Stimulated activated naive CD8-positive, alpha-beta T cell treated with anti-CD3 and anti-CD28 coated beads, Interleukin-15, amount 100 ng/mL, for 72 hours (primary cell): ENCODE data around the gene SUN5.

Source experiments
- ATAC-seq: fragments of 150-1000 bp; cut with Tn5 transposase; 2 replicates; pipeline ENCODE4 v1.10.0; 2021; ENCODE audit warnings: mild to moderate bottlenecking, moderate library complexity
- DNase-seq, 2 donors: peaks; one replicate each; pipeline ENCODE4 v3.0.0; 2021 to 2022
- H3K27ac Mint-ChIP-seq, 2 donors: one replicate each; pipeline ENCODE4 v1.8.0; 2022; ENCODE audit warnings: mild to moderate bottlenecking in 2 of 2, mixed read lengths in 2 of 2, moderate library complexity in 2 of 2
- H3K27me3 Mint-ChIP-seq: one replicate; pipeline ENCODE4 v1.8.0; 2022; ENCODE audit warnings: mixed read lengths
- H3K4me1 Mint-ChIP-seq: one replicate; pipeline ENCODE4 v1.8.0; 2022; ENCODE audit warnings: mild to moderate bottlenecking, mixed read lengths
- H3K4me3 Mint-ChIP-seq, 2 donors: one replicate each; pipeline ENCODE4 v1.8.0; 2022; ENCODE audit warnings: mild to moderate bottlenecking in 2 of 2, mixed read lengths in 2 of 2, moderate library complexity in 1 of 2
- H3K9me3 Mint-ChIP-seq, 2 donors: one replicate each; pipeline ENCODE4 v1.8.0; 2022; ENCODE audit warnings: mixed read lengths in 2 of 2

SUN5 gene

DNA sequence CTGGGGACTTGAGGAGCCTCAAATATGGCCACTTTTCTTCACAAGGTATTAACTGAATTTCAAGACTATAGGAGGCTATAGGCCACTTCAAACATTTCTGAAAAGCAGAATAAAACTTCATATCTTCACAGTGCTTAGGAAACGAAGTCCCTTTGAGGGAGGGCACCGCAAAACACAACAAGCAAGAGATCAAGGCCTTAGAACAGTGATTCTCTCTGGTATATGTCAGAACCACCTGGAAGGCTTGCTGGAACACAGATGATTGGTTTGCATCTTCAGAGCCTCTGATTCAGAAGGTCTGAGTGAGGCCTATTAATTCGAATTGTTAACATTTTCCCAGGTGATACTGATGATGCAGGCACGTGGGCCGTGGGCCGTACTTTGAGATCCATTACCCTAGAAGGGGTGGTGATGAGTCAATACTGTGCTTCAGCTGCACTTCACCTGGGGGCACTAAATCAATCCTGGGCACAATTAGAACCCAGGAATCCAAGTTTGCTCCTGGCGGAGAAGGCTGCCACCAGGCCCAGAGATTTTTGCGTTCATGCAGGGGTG is 10.7 kb downstream of the SUN5 start:
- H3K9me3 Mint-ChIP-seq, result peaks cover 13 to 22% of the 10 kb centered on the region in 2 donors
- DNase-seq (no peak), ATAC-seq (no peak)
- H3K27me3 Mint-ChIP-seq, result no peaks in the 10 kb centered on the region
- H3K4me1 Mint-ChIP-seq, result peaks cover 42% of the 10 kb centered on the region
- no peak overlapping the region for H3K27ac Mint-ChIP-seq
- H3K4me3 Mint-ChIP-seq, result no peak overlapping the region

DNA sequence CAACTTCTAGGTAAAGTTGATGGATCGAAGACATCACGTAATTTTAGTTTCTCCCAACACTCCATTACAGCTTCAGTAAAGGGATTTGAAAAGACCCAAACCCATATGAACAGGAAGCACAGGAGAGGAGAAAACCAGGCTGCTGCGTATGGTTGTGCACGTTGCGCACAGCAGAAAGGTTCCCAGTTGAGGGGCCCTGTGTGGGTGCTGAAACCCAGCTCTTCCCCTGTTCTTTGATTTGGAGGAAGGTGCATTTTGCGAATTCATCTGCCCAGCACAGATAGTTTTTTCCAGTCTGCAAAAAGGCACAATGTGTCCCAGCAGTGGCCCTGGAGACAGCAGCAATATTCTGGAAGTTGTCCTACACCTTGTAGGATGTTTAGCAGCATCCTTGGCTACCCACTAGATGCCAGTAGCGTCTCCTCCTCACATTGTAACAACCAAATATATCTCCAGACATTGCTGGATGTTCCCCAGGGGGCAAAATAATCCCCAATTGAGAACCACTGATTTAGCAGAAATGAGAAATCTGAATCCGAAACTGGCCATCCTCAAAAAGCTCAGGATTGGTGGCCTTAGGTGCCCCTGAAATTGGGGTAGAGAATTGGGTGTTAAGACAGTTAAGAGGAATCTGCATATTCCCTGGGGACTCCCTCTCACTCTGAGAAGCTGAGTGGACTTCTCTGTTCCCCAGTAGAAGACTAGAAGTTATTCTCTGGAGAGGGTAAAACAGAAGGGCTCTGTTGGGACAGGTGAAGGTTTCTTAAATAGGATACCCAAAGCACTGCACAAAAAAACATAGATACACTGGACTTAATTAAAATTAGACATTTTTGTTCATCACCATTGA is 12.2 kb downstream of the SUN5 start:
- Mint-ChIP-seq H3K9me3 (peaks cover 13 to 22% of the 10 kb centered on the region in 2 donors), H3K4me1 (peaks cover 40% of the 10 kb centered on the region), H3K4me3 (peak overlapping the region in 1 of 2 donors; percentile 22), H3K27ac (no peak overlapping the region), H3K27me3 (no peaks in the 10 kb centered on the region)
- no peak for ATAC-seq
- DNase-seq, result no peak

DNA sequence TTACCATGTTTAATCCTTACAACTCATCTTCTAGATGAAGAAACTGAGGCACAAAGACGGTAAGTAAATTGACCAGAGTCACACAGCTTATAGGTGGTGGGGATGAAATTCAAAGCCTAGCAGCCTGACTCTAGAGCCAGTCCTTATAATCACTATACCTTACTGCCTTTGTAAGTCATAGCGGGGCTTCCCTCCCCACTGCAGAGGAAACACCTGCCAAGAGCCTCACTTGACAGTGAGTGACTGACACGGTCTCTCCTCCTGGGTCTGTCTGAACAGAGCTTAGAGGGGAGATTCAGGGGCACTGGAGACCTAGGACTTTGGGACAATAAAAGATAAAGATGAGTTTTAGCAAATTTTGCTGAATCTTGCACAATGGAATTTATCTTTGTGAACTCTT is 12.8 kb downstream of the SUN5 start:
- DNase-seq, result no peak
- ATAC-seq, result peak; percentile 59
- no peaks in the 10 kb centered on the region for H3K27me3 Mint-ChIP-seq
- peak overlapping the region in 1 of 2 donors; percentile 22 for H3K4me3 Mint-ChIP-seq
- peaks cover 13 to 17% of the 10 kb centered on the region in 2 donors for H3K9me3 Mint-ChIP-seq
- H3K4me1 Mint-ChIP-seq, result peaks cover 40% of the 10 kb centered on the region
- no peak overlapping the region for H3K27ac Mint-ChIP-seq

DNA sequence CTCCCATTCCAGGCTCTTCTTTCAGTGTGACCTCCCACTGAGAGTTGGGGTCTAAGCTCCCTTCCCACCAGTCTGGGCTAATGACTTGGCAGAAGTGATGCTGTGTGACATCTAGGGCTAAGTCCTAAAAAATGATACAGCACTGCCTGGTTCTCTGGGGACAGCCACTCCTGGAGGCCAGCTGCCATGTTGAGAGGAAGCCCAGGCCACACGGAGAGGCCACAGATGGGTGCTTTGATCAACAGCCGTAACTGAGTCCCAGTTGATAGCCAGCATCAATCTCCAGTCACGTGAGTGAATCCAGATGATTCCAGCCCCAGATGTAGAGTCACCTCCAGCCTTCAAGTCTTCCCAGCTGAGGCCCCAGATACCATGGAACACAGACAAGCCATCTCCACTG is 13.8 kb downstream of the SUN5 start:
- Mint-ChIP-seq H3K9me3 (peaks cover 8 to 13% of the 10 kb centered on the region in 2 donors), H3K4me1 (peaks cover 40% of the 10 kb centered on the region), H3K27ac (no peak overlapping the region), H3K27me3 (no peaks in the 10 kb centered on the region), H3K4me3 (no peak overlapping the region)
- DNase-seq (no peak), ATAC-seq (no peak)

DNA sequence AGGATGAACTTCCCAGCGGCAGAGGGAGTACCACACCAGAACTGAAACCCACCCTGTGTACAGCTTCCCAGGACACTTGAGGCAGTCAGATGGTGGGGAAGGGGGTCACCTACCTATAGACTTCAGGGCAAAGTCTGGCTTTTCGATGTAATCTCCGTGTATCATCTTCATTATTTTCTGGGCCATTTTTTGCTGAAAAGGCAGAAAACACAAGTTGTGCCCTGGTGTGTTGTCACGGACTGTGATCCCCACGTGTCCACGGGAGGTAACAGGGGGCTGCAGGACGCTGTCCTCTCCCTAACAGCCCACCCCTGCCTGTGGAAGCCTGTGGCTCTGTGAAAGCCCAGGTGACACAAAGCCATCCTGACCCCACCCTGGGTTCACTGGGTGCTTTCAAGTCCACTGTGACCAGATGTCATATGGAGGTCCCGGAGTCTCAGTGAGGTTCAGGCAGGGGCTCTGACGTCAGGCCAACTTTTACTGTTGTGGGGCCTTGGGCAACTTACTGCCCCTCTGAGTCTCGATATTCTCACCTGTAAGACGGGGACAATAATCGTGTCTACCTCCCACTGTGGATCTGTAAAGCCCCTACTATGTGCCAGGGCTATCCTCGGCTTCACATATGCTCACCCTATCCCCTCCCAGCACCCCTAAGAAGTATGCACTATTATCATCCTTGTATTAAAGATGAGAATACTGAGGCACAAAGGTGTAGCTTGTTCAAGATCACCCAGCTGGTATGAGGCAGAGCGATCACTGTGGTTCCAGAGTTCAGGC is 14.5 kb downstream of the SUN5 start:
- Mint-ChIP-seq H3K27ac (peak overlapping the region in 1 of 2 donors; percentile 19), H3K27me3 (no peaks in the 10 kb centered on the region), H3K4me3 (no peak overlapping the region), H3K4me1 (peaks cover 42% of the 10 kb centered on the region), H3K9me3 (peaks cover 2 to 8% of the 10 kb centered on the region in 2 donors)
- ATAC-seq, result no peak
- DNase-seq, result no peak

DNA sequence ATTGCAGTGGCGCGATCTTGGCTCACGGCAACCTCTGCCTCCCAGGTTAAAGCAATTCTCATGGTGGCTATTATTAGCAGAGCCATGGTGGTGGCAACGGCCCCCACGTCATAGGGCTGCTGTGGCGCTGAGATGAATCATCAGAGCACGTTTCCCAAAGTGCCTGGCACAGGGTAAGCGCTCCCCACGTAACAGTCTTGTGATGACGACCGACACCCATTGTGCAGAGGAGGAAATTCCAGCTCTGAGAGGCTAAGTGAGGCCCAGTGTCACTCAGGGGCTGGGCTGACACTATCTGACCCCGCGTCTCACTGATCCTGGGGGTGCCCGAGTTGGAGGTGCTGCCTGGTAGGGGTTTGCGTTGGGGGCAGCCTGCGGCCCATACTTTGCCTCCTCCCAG is 16.2 kb downstream of the SUN5 start:
- DNase-seq (no peak), ATAC-seq (no peak)
- peaks cover 43% of the 10 kb centered on the region for H3K4me1 Mint-ChIP-seq
- H3K27me3 Mint-ChIP-seq, result no peaks in the 10 kb centered on the region
- H3K4me3 Mint-ChIP-seq, result no peak overlapping the region
- H3K9me3 Mint-ChIP-seq, result no peaks in the 10 kb centered on the region
- H3K27ac Mint-ChIP-seq, result no peak overlapping the region

DNA sequence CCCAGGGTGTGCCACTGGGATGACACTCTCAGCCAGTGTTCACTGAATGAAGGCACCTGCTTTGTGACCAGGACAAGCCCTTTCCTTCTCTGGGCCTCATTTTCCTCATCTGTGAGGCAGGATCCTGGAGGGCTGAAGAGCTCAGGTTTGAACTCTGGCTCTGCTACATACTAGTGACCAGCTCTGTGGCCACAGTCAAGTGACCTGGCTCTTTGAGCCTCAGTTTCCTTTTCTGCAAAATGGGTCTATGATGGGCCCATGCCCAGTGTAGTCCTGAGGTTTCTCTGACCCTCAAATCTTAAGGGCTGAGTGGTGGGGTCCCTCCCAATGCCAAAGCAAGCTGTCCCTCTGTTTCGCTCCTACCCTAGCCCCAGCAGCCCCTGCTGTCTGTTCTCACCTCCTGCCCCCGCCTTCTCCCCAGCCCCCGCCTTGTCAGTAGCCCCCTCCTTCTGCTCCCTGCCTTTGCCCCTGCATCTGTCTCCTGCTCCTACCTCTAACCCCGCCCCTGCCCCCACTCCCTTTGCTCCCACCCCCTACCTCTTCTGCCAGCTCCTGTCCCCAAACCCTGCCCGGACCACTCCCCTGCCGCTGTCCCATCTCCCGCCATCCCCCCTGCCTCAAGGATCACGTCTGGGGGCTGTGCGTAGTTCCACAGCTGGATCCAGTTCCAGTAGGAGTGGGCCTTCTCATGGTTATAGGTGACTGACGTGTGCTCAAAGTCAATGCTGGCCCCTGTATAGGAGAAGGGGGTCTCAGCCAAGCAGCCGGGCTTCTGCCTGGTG is 17.0 kb downstream of the SUN5 start:
- Mint-ChIP-seq H3K9me3 (no peaks in the 10 kb centered on the region), H3K27me3 (no peaks in the 10 kb centered on the region)

DNA sequence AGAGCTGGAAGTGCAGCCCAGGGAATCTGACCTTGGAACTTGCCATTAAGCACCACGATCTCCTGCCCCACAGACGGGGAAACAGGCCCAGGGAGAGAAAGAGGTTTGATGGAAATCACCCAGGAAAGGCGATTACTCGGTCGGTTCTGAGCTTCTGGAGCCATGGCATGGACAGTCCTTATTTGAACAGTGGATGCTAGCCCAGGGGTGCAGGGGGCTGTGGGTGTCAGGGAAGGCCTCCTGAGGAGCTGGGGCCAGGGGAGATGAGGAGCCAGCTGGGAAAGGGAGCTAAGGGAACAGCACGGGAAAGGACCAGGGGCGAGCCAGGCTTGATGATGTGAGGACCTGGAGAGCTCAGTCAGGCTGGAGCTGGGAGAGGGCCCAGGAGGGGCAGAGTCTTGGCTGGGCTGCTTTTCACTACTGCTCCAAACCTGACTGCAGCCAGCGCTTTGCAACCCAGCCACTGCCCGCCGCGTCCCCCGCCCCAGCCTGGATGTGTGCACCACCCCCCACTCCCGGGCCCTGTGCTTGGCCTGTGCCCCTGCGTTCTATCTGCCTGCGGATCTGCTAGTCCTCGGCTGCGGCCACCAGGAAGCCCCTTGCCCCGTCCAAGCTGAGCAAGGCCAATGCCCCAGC is 17.8 kb downstream of the SUN5 start:
- Mint-ChIP-seq H3K27ac (peak overlapping the region; percentile 50 to 82), H3K9me3 (no peaks in the 10 kb centered on the region), H3K4me1 (peaks cover 38% of the 10 kb centered on the region), H3K4me3 (no peak overlapping the region), H3K27me3 (no peaks in the 10 kb centered on the region)
- ATAC-seq (no peak), DNase-seq (no peak)

More for the DNA sequence above, 17.0 kb downstream of the SUN5 start:
- no peak for ATAC-seq
- Mint-ChIP-seq H3K27ac (no peak overlapping the region), H3K4me3 (no peak overlapping the region), H3K4me1 (peaks cover 40% of the 10 kb centered on the region)
- DNase-seq, result no peak

DNA sequence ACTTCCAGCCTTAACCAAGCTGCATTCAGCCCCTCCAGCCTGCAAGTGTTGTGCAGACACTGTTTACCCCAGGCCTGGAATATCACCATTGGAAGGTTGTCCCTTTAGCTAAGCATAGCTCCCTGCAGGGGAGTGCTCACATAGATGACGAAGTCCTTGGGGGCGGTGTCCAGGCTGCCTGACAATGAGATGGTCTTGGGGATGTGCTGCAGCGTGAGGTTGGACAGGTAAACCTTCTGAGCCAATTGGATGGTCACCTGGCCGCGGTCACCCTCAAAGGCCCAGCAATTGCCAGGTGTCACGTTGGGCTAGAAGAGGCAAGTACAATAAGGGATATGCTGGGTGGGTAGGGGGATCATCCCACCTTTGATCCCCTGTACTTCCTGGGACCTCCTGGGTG is 18.6 kb downstream of the SUN5 start:
- Mint-ChIP-seq H3K4me1 (peaks cover 29% of the 10 kb centered on the region), H3K9me3 (no peaks in the 10 kb centered on the region), H3K27me3 (no peaks in the 10 kb centered on the region), H3K27ac (no peak overlapping the region), H3K4me3 (no peak overlapping the region)
- DNase-seq (no peak), ATAC-seq (no peak)

DNA sequence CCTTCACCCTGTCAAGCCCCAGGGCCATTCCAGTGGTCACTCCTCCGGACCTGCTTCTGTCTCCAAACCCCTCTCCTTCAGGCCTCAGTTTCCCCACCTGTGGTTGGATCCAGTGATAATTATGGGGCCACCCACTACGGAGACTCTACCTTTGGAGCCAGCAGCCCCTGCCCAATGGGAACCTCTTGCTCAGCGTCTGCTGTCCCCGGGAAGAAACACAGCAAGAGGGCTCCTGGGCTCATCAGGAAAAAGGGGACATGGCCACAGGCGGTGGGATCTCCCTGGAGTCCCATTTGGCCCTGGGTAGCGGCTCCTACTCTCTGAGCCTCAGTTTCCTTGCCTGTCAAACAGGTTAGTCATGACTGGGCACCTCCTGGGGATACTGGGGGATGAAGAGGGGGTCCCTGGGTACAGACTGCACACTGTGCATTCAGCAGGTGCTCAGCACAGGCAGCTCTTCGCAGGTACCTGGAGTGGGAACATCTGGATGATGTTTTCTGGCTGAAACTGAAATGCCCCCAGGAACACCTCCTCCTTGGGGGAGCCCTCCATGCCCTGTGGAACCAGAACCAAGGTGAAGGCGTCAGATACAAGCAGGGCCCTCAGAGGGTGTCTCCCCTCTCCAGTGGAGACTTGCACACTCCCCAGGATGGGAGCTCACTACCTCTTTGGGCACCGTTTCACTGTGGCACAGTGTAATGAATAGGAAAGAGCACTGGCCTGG is 19.4 kb downstream of the SUN5 start:
- ATAC-seq (no peak), DNase-seq (no peak)
- Mint-ChIP-seq H3K4me3 (no peak overlapping the region), H3K9me3 (no peaks in the 10 kb centered on the region), H3K27ac (peak overlapping the region in 1 of 2 donors; percentile 83), H3K4me1 (peaks cover 28% of the 10 kb centered on the region), H3K27me3 (no peaks in the 10 kb centered on the region)

DNA sequence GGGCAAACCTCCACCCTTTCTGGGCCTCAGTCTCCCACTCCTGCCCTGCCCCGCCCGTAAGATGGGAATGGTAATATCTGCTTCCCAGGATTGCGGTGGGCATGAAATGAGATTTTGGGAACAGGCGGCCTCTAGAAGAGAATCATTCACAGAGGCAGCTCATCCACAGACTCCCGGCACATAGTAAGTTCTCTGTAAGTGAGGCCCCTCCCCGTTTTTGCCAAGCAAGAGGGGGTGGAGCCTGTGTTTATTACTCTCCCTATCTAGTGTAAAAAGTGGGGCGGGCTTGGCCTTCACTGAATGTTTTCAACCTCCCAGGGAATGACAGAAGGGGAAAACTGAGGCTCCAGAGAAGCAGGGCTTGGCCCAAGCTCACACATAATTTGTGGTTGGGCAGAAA is 20.0 kb downstream of the SUN5 start:
- H3K4me3 Mint-ChIP-seq, result no peak overlapping the region
- H3K27ac Mint-ChIP-seq, result no peak overlapping the region
- H3K9me3 Mint-ChIP-seq, result no peaks in the 10 kb centered on the region
- peaks cover 28% of the 10 kb centered on the region for H3K4me1 Mint-ChIP-seq
- ATAC-seq (no peak), DNase-seq (no peak)
- no peaks in the 10 kb centered on the region for H3K27me3 Mint-ChIP-seq

DNA sequence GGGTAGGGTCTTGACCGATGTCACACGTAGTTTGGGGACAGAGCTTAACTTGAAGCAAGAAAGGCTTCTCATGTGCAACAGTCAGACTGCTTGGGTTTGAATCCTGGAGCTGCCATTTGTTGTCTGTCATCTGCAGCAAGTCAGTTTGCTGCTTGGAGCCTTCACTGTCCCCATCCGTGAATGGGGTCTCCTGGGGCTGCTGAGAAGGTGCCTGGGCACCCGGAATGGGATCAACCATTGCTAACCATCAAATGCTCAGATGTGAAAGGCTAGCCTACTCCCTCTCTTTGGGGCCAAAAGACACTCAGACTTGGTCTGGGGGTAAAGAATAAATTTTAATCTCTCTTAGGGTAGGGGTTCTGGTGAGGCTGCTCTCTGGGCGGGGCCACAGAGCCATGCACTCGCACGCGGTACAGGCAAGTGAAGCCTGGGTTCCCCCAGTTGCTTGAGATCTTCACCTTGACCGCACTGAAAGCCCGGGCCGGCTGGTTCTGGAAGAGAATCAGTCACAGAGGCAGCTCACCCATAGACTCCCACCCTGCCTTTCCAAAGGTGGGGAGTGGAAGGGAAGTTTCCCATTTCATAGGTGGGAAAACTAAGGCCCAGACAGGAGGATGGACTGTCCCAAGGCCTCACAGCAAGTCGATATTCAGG is 20.6 kb downstream of the SUN5 start:
- Mint-ChIP-seq H3K4me3 (no peak overlapping the region), H3K4me1 (peaks cover 28% of the 10 kb centered on the region), H3K27ac (no peak overlapping the region), H3K9me3 (no peaks in the 10 kb centered on the region), H3K27me3 (no peaks in the 10 kb centered on the region)
- DNase-seq (no peak), ATAC-seq (no peak)

DNA sequence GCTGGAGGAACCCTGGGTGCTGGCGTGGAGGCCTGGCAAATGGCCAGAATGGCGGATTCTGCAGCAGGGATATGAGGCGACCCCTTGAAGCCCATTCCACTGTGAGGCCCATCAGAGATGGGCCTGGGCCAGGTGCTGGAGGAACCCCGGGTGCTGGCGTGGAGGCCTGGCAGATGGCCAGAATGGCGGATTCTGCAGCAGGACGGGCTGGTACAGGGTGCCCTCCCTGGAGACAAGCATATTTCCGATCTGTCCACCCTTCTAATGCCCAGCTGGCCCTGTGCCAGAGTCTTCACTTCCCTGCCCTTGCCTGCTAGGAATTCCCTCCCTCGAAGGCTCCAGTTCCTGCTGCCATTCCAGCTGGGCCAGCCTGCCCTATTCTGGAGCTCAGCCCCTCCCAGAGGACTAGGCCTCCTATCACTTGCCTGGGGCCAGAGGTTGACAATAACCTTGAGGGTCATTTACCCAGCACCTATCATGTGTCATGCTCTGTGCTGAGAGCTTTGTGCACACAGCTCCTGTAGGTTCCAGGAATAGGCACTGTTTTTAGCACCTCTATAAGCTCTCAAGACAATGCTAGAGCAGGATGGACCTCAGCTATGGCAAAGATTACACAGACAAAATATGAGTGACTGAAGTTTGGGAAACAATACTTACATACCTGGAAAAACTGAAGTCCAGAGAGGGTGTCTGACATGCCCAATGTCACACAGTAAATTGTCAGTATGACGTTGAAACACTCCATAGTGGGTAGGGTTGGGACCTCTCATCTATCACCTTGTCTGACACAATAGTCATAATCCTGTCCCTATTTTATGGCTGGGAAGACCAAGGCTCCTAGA is 21.4 kb downstream of the SUN5 start:
- no peak for DNase-seq
- no peak for ATAC-seq
- Mint-ChIP-seq H3K27me3 (no peaks in the 10 kb centered on the region), H3K9me3 (no peaks in the 10 kb centered on the region), H3K4me3 (no peak overlapping the region), H3K27ac (peak overlapping the region in 1 of 2 donors; percentile 27), H3K4me1 (peaks cover 32% of the 10 kb centered on the region)
